HCT116 (cell line): ENCODE results near the gene TAC4. TPM values are rescaled to one million over a fixed set of nuclear protein-coding genes. Genes with fewer than 3 reads are reported as not detected.

Experiments used
- ATAC-seq: fragments of 200-7000 bp; cut with Tn5 transposase; 2 replicates; pipeline ENCODE4 v1.9.1; 2020; ENCODE audit warnings: mild to moderate bottlenecking, moderate library complexity
- BruUV-seq: library from RNA; stranded (reverse); fragments of 400-500 nt; replicated peaks from 2 replicates; lab custom pipeline; 2021; lab: Mats Ljungman, UMichigan
- CTCF ChIA-PET: fragments of 300-600 bp; sonication (Branson Sonifier 250); formaldehyde crosslinking; loops from one replicate; lab custom pipeline; 2021; ENCODE audit warnings: antibody characterized with exemption; lab: Charles Lee
- POLR2A ChIA-PET: fragments of 300-600, 350-600 bp; sonication (Branson Sonifier 250); formaldehyde crosslinking; loops from one replicate; lab custom pipeline; 2021; ENCODE audit warnings: antibody characterized with exemption; lab: Charles Lee
- RAD21 ChIA-PET, 2 experiments: fragments of 300-600 bp; sonication (Branson Sonifier 250); formaldehyde crosslinking; loops; one replicate each; lab custom pipeline; 2023; ENCODE audit warnings: low total read pairs in 2 of 2; ENCODE audit not compliant: uncharacterized antibody in 2 of 2, unreplicated experiment in 2 of 2, low non-redundant PET in 1 of 2; lab: Charles Lee
- DNase-seq: peaks from one replicate; pipeline ENCODE4 v3.0.0-alpha.2; 2010; ENCODE audit warnings: low read depth, low spot score
- H2AFZ ChIP-seq: fragments of 200-600 bp; shearing (Covaris generic), sonication (generic); 2 replicates; pipeline ENCODE4 v1.6.1; 2017; ENCODE audit warnings: low read depth, mixed run types, mixed read lengths, antibody characterized with exemption, low read length; ENCODE audit not compliant: poor library complexity, severe bottlenecking
- H3K27ac ChIP-seq: 2 replicates; pipeline ENCODE4 v1.5.1; 2012; ENCODE audit warnings: low read depth, low read length
- H3K27me3 ChIP-seq: fragments of 200-600 bp; sonication (generic); 2 replicates; pipeline ENCODE4 v1.6.1; 2016; ENCODE audit warnings: mixed run types, low read length, mixed read lengths; ENCODE audit not compliant: insufficient read depth
- H3K36me3 ChIP-seq, 2 experiments: fragments of 200-500 bp in 1 of 2; fragments of 200-600 bp in 1 of 2; sonication (Bioruptor generic) in 1 of 2; sonication (generic) in 1 of 2; 2 replicates each; pipeline versions ENCODE4 v1.5.1 to v1.6.1; 2014 to 2016; ENCODE audit warnings: low read length in 2 of 2, inconsistent platforms in 1 of 2, mixed read lengths in 1 of 2, mixed run types in 1 of 2; ENCODE audit not compliant: insufficient read depth in 2 of 2, control insufficient read depth in 1 of 2
- H3K4me1 ChIP-seq, 2 experiments: fragments of 200-600 bp in 1 of 2; sonication (generic) in 1 of 2; 2 replicates each; pipeline versions ENCODE4 v1.5.1 to v1.6.1; 2012 to 2017; ENCODE audit warnings: low read length in 2 of 2, inconsistent platforms in 1 of 2, mild to moderate bottlenecking in 1 of 2, mixed read lengths in 1 of 2, mixed run types in 1 of 2, moderate library complexity in 1 of 2; ENCODE audit not compliant: insufficient read depth in 2 of 2, control insufficient read depth in 1 of 2
- H3K4me2 ChIP-seq: fragments of 200-600 bp; sonication (generic); 2 replicates; pipeline ENCODE4 v1.6.1; 2017; ENCODE audit warnings: mixed run types, low read length, mixed read lengths
- H3K4me3 ChIP-seq, 2 experiments: fragments of 200-600 bp in 1 of 2; sonication (generic) in 1 of 2; replicated peaks in 1 of 2; 2 replicates each; pipeline ENCODE4 v1.5.1; 2011 to 2016; ENCODE audit warnings: low read length in 2 of 2, control low read depth in 1 of 2, low read depth in 1 of 2, mild to moderate bottlenecking in 1 of 2, mixed read lengths in 1 of 2, mixed run types in 1 of 2
- H3K79me2 ChIP-seq: fragments of 200-600 bp; sonication (generic); 2 replicates; pipeline ENCODE4 v1.6.1; 2017; ENCODE audit warnings: mild to moderate bottlenecking, mixed run types, low read length, moderate library complexity, mixed read lengths; ENCODE audit not compliant: insufficient read depth
- H3K9ac ChIP-seq: fragments of 200-600 bp; sonication (generic); 2 replicates; pipeline ENCODE4 v1.6.1; 2016; ENCODE audit warnings: low read length, mixed read lengths
- H3K9me2 ChIP-seq: fragments of 200-600 bp; sonication (generic), shearing (Covaris generic); 2 replicates; pipeline ENCODE4 v1.6.1; 2017; ENCODE audit warnings: mixed run types, mild to moderate bottlenecking, moderate library complexity; ENCODE audit not compliant: insufficient read depth
- H3K9me3 ChIP-seq, 2 experiments: fragments of 200-500 bp in 1 of 2; fragments of 200-600 bp in 1 of 2; sonication (Bioruptor generic) in 1 of 2; sonication (generic) in 1 of 2; 2 replicates each; pipeline ENCODE4 v1.6.1; 2014 to 2017; ENCODE audit warnings: low read length in 2 of 2, mixed read lengths in 2 of 2, inconsistent platforms in 1 of 2, low read depth in 1 of 2, mild to moderate bottlenecking in 1 of 2, mixed run types in 1 of 2, moderate library complexity in 1 of 2; ENCODE audit not compliant: control insufficient read depth in 1 of 2, insufficient read depth in 1 of 2
- H4K20me1 ChIP-seq: fragments of 200-600 bp; sonication (generic), shearing (Covaris generic); 2 replicates; pipeline ENCODE4 v1.6.1; 2017; ENCODE audit warnings: mixed run types, mild to moderate bottlenecking, moderate library complexity; ENCODE audit not compliant: insufficient read depth
- ELF1 ChIP-seq: IDR thresholded peaks from 2 replicates; pipeline ENCODE4 v1.6.1; 2012; ENCODE audit warnings: low read depth, borderline replicate concordance
- EZH2phosphoT487 ChIP-seq: fragments of 200-600 bp; IDR thresholded peaks from 2 replicates; pipeline ENCODE4 v1.6.1; 2018; ENCODE audit warnings: antibody characterized with exemption, borderline replicate concordance
- FOSL1 ChIP-seq: IDR thresholded peaks from 2 replicates; pipeline ENCODE4 v1.6.1; 2012; ENCODE audit warnings: low read depth
- POLR2A ChIP-seq: IDR thresholded peaks from 2 replicates; pipeline ENCODE4 v1.7.0; 2011; ENCODE audit warnings: borderline replicate concordance; ENCODE audit not compliant: insufficient read depth, insufficient read length; ENCODE audit errors: extremely low read depth
- POLR2AphosphoS5 ChIP-seq: IDR thresholded peaks from 2 replicates; pipeline ENCODE4 v1.6.1; 2011; ENCODE audit warnings: mild to moderate bottlenecking, low read depth, low read length, moderate library complexity
- RAD21 ChIP-seq: IDR thresholded peaks from 2 replicates; pipeline ENCODE4 v1.6.1; 2012; ENCODE audit warnings: low read depth, mild to moderate bottlenecking
- SIN3A ChIP-seq: IDR thresholded peaks from 2 replicates; pipeline ENCODE4 v1.6.1; 2012; ENCODE audit warnings: low read depth
- SRF ChIP-seq: IDR thresholded peaks from 2 replicates; pipeline ENCODE4 v1.6.1; 2012; ENCODE audit warnings: low read depth
- YY1 ChIP-seq: IDR thresholded peaks from 2 replicates; pipeline ENCODE4 v1.6.1; 2011; ENCODE audit warnings: low read length, low read depth, moderate library complexity, mild to moderate bottlenecking; ENCODE audit not compliant: insufficient replicate concordance; ENCODE audit errors: extremely low read depth
- ZNF274 ChIP-seq: fragments of 200-500 bp; sonication (Bioruptor generic); IDR thresholded peaks from 2 replicates; pipeline ENCODE4 v1.6.1; 2014; ENCODE audit warnings: mild to moderate bottlenecking, low read depth, low read length, inconsistent platforms
- intact Hi-C: fragments of 100-400 bp; cut with micrococcal nuclease; formaldehyde crosslinking; loops from 2 replicates; pipeline ENCODE4 v1.10.0; 2022
- total RNA-seq: library from RNA; stranded (reverse); gene quantifications from one replicate; pipeline ENCODE4 v1.2.1, GENCODE V29; 2021; ENCODE audit not compliant: unreplicated experiment
- TF ChIP-seq, protein P1 (sequence below): IDR thresholded peaks from 2 replicates; pipeline ENCODE4 v1.6.1; 2011; ENCODE audit warnings: mild to moderate bottlenecking, low read length, moderate library complexity; ENCODE audit not compliant: insufficient replicate concordance; ENCODE audit errors: extremely low read depth
- TF ChIP-seq, protein P2 (sequence below): IDR thresholded peaks from 2 replicates; pipeline ENCODE4 v1.6.1; 2012; ENCODE audit warnings: low read depth
- TF ChIP-seq, protein P3 (sequence below), 3 experiments: fragments of 200-600 bp in 1 of 3; sonication (generic) in 1 of 3; IDR thresholded peaks in 2 of 3; conservative IDR thresholded peaks in 1 of 3; 2 replicates each; pipeline ENCODE4 v1.5.1; 2012 to 2017; ENCODE audit warnings: low read depth in 2 of 3, low read length in 2 of 3, antibody characterized with exemption in 1 of 3, borderline replicate concordance in 1 of 3, control low read depth in 1 of 3, mild to moderate bottlenecking in 1 of 3, mixed read lengths in 1 of 3, mixed run types in 1 of 3, moderate library complexity in 1 of 3; ENCODE audit not compliant: insufficient read depth in 1 of 3
- TF ChIP-seq, protein P4 (sequence below): IDR thresholded peaks from 2 replicates; pipeline ENCODE4 v1.6.1; 2012

TAC4 gene
- total RNA-seq, 1 experiment from 2014 or later = not detected

DNA sequence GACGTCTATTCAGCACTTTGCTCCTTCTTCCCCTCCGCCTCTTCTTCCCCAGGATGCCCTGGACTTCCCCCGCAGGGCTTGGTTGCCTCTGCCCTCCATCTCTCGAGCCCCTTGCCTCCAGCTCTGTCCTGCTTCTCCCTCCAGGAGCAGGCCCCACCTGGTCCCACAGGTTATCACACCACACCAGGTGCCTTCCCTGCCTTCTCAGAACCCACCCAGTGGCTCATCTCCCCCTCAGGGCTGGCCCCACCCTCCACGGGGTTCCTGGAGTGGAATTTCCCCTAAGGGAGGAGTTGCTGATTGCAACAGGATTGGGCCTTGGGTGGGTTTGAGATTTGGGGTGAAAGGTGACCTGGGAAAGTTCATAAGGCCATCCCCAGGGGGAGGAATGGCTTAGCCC, 49.0 kb upstream of the TAC4 start (continued):
- TF ChIP-seq, protein P1, sequence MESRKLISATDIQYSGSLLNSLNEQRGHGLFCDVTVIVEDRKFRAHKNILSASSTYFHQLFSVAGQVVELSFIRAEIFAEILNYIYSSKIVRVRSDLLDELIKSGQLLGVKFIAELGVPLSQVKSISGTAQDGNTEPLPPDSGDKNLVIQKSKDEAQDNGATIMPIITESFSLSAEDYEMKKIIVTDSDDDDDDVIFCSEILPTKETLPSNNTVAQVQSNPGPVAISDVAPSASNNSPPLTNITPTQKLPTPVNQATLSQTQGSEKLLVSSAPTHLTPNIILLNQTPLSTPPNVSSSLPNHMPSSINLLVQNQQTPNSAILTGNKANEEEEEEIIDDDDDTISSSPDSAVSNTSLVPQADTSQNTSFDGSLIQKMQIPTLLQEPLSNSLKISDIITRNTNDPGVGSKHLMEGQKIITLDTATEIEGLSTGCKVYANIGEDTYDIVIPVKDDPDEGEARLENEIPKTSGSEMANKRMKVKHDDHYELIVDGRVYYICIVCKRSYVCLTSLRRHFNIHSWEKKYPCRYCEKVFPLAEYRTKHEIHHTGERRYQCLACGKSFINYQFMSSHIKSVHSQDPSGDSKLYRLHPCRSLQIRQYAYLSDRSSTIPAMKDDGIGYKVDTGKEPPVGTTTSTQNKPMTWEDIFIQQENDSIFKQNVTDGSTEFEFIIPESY = no peak
- TF ChIP-seq POLR2AphosphoS5 (no peak), ZNF274 (no peak)

DNA sequence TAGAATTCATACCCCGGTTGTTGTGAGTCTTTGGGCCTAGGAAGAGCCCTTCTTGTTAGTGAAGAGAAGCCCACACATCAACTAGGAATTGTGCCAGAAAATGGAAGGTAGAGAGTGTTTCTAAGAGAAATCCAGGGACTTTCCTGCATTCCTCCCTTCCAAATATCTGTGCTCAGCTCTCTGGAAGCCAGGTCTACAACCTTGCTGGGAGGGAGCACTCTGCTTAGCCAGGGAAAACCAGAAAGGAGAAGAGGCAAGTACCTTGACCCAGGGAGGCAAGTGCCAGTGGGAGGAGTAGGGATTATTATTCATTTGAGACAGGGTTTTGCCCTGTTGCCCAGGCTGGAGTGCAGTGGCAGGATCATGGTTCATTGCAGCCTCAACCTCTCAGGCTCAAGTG, 48.4 kb upstream of the TAC4 start:
- Histone ChIP-seq H4K20me1 (no peaks in the 10 kb centered on the region), H3K9me3 (no peaks in the 10 kb centered on the region), H3K4me1 (peaks cover 7 to 14% of the 10 kb centered on the region in 2 experiments; a peak in 3 of 4 replicates), H3K9me2 (no peaks in the 10 kb centered on the region), H3K9ac (no peak overlapping the region), H3K36me3 (no peaks in the 10 kb centered on the region), H3K4me3 (no peak overlapping the region), H3K27me3 (no peaks in the 10 kb centered on the region), H3K27ac (no peak overlapping the region), H2AFZ (no peak overlapping the region), H3K79me2 (no peaks in the 10 kb centered on the region), H3K4me2 (no peak overlapping the region)
- ATAC-seq = no peak
- RAD21 ChIA-PET = no interaction called here
- POLR2A ChIA-PET = no interaction called here
- intact Hi-C loops = no loop called here
- CTCF ChIA-PET = interaction anchor here (1.0 to 1.3 kb wide), 2 partner anchors 100 to 102 kb away, joined by 3 read pairs; no protein-coding TSS in a partner anchor
- DNase-seq = no peak
- BruUV-seq = no TSS peak
- no peak for TF ChIP-seq EZH2phosphoT487
- no peak for TF ChIP-seq RAD21
- TF ChIP-seq, protein P2, sequence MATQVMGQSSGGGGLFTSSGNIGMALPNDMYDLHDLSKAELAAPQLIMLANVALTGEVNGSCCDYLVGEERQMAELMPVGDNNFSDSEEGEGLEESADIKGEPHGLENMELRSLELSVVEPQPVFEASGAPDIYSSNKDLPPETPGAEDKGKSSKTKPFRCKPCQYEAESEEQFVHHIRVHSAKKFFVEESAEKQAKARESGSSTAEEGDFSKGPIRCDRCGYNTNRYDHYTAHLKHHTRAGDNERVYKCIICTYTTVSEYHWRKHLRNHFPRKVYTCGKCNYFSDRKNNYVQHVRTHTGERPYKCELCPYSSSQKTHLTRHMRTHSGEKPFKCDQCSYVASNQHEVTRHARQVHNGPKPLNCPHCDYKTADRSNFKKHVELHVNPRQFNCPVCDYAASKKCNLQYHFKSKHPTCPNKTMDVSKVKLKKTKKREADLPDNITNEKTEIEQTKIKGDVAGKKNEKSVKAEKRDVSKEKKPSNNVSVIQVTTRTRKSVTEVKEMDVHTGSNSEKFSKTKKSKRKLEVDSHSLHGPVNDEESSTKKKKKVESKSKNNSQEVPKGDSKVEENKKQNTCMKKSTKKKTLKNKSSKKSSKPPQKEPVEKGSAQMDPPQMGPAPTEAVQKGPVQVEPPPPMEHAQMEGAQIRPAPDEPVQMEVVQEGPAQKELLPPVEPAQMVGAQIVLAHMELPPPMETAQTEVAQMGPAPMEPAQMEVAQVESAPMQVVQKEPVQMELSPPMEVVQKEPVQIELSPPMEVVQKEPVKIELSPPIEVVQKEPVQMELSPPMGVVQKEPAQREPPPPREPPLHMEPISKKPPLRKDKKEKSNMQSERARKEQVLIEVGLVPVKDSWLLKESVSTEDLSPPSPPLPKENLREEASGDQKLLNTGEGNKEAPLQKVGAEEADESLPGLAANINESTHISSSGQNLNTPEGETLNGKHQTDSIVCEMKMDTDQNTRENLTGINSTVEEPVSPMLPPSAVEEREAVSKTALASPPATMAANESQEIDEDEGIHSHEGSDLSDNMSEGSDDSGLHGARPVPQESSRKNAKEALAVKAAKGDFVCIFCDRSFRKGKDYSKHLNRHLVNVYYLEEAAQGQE = no peak
- TF ChIP-seq POLR2AphosphoS5 = no peak
- TF ChIP-seq POLR2A = no peak
- no peak for TF ChIP-seq SIN3A
- no peak for TF ChIP-seq SRF
- no peak for TF ChIP-seq ZNF274
- TF ChIP-seq, protein P1 = no peak
- TF ChIP-seq, protein P3, sequence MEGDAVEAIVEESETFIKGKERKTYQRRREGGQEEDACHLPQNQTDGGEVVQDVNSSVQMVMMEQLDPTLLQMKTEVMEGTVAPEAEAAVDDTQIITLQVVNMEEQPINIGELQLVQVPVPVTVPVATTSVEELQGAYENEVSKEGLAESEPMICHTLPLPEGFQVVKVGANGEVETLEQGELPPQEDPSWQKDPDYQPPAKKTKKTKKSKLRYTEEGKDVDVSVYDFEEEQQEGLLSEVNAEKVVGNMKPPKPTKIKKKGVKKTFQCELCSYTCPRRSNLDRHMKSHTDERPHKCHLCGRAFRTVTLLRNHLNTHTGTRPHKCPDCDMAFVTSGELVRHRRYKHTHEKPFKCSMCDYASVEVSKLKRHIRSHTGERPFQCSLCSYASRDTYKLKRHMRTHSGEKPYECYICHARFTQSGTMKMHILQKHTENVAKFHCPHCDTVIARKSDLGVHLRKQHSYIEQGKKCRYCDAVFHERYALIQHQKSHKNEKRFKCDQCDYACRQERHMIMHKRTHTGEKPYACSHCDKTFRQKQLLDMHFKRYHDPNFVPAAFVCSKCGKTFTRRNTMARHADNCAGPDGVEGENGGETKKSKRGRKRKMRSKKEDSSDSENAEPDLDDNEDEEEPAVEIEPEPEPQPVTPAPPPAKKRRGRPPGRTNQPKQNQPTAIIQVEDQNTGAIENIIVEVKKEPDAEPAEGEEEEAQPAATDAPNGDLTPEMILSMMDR (IDR thresholded peaks at IDR 0.05 in 2 of 3, conservative IDR thresholded peaks at IDR 0.05 in 1 of 3; ENCODE audit: borderline replicate concordance in 1 of 3, insufficient read depth in 1 of 3, low read depth in 2 of 3, low read length in 2 of 3) = no peak
- TF ChIP-seq ELF1 = no peak
- TF ChIP-seq FOSL1 = no peak
- no peak for TF ChIP-seq YY1
- TF ChIP-seq, protein P4, sequence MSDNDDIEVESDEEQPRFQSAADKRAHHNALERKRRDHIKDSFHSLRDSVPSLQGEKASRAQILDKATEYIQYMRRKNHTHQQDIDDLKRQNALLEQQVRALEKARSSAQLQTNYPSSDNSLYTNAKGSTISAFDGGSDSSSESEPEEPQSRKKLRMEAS = no peak
